Measurements from ENCODE around the gene USP12.

USP12 gene

DNA sequence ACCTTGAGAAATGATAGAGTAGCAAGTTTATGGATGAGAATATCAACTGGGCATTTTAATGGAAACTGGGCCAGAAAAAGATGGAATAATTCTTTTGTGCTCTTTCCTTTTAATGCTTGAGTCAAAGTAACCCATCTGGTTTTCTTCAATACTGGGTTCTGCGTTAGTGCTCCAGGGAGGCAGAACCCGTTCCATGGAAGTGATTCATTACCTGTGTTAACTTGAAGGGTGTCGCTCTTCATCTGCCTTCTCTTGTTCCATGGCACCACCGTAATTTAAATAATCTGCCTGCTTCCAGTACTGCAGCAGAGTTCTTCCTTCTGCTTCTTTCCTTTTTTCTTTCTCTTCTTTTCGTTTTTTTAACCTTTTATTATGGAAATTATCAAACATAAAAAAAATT, 14.7 kb upstream of the USP12 start:
- DNase-seq (ENCODE audit: low read depth), result no peak
- in situ Hi-C loops (cut with HindIII; ENCODE audit: low sequenced_read_pairs), result no loop called here
- TF ChIP-seq, protein P1, sequence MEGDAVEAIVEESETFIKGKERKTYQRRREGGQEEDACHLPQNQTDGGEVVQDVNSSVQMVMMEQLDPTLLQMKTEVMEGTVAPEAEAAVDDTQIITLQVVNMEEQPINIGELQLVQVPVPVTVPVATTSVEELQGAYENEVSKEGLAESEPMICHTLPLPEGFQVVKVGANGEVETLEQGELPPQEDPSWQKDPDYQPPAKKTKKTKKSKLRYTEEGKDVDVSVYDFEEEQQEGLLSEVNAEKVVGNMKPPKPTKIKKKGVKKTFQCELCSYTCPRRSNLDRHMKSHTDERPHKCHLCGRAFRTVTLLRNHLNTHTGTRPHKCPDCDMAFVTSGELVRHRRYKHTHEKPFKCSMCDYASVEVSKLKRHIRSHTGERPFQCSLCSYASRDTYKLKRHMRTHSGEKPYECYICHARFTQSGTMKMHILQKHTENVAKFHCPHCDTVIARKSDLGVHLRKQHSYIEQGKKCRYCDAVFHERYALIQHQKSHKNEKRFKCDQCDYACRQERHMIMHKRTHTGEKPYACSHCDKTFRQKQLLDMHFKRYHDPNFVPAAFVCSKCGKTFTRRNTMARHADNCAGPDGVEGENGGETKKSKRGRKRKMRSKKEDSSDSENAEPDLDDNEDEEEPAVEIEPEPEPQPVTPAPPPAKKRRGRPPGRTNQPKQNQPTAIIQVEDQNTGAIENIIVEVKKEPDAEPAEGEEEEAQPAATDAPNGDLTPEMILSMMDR (IDR thresholded peaks at IDR 0.05; ENCODE audit: low read depth, low read length, missing control alignments), result no peak
- no peak overlapping the region for H3K4me3 ChIP-seq (ENCODE audit: low read depth, low read length)

DNA sequence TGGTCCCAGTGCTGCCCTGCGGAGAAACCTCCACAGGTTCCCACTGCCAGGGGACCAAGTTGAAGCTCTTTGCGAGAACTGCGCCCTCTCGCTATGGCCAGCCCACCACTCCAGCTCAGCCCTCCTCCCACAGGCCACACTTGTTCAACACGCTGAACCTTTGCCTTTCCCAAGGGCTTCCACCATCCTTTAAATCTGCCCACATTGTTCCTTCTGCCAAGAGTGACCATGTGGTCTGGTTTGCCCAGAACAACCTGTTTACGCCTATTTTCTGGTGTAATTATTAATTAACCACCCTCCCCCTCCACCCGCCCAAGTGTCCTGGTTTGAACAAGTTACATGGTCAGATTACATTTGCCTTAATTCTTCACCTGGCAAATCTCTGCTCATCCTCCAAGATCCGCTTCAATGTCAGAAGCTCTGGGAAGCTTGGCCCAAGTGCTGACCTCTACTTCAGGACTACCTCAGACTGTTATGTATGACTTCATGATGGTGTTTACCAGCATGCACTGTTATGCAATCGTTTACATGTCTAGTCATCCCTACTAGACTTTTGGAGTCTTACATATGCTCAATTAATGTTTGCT, 12.0 kb upstream of the USP12 start:
- in situ Hi-C loops (cut with HindIII; ENCODE audit: low sequenced_read_pairs), result no loop called here
- no peak for DNase-seq (ENCODE audit: low read depth)
- no peak overlapping the region for H3K4me3 ChIP-seq (ENCODE audit: low read depth, low read length)
- TF ChIP-seq, protein P1 (IDR thresholded peaks at IDR 0.05; ENCODE audit: low read depth, low read length, missing control alignments), result no peak

- H3K4me3 ChIP-seq (ENCODE audit: low read depth, low read length), result no peak overlapping the region
- in situ Hi-C loops (cut with HindIII; ENCODE audit: low sequenced_read_pairs), result no loop called here
- TF ChIP-seq, protein P1 (IDR thresholded peaks at IDR 0.05; ENCODE audit: low read depth, low read length, missing control alignments), result no peak
- peak; percentile 28 for DNase-seq (ENCODE audit: low read depth)
Measured at GRCh38 chr13:27182844-27183497, 11.4 kb upstream of the USP12 start.

GRCh38 chr13:27182054-27182453, 10.4 kb upstream of the USP12 start:
- TF ChIP-seq, protein P1 (IDR thresholded peaks at IDR 0.05; ENCODE audit: low read depth, low read length, missing control alignments), result no peak
- in situ Hi-C loops (cut with HindIII; ENCODE audit: low sequenced_read_pairs), result no loop called here
- no peak for DNase-seq (ENCODE audit: low read depth)
- no peak overlapping the region for H3K4me3 ChIP-seq (ENCODE audit: low read depth, low read length)

DNA sequence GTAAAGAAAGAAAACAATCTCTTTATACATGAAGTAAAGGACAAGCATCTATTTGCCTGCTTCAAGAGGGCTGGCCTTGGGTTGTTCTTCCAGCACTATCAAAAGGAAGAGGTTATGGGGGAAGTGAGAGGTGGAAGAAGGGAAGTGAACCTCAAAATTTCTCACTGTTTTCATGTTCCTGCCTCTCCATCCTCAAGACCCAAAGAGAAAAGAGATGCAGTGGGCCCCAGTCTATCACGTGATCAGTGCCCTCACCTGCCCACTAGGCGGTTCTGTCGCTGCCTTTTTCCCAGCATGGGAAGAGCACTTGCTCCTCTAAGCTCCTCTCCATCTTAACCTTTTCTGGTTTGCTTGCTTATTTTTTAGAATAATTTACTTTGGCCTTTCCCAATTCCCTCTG, 6.2 kb upstream of the USP12 start:
- in situ Hi-C loops (cut with HindIII; ENCODE audit: low sequenced_read_pairs), result no loop called here
- TF ChIP-seq, protein P1 (IDR thresholded peaks at IDR 0.05; ENCODE audit: low read depth, low read length, missing control alignments), result no peak
- no peak overlapping the region for H3K4me3 ChIP-seq (ENCODE audit: low read depth, low read length)
- no peak for DNase-seq (ENCODE audit: low read depth)

GRCh38 chr13:27176470-27177410, 5.1 kb upstream of the USP12 start:
- no peak overlapping the region for H3K4me3 ChIP-seq (ENCODE audit: low read depth, low read length)
- DNase-seq (ENCODE audit: low read depth), result no peak
- in situ Hi-C loops (cut with HindIII; ENCODE audit: low sequenced_read_pairs), result no loop called here
- TF ChIP-seq, protein P1 (IDR thresholded peaks at IDR 0.05; ENCODE audit: low read depth, low read length, missing control alignments), result no peak

Data from astrocyte of the cerebellum (primary cell).